ENCODE measurements around the gene TMEM109. TPM values are rescaled to one million over a fixed set of nuclear protein-coding genes. Genes with fewer than 3 reads are reported as not detected.
A peak's percentile ranks its signal among the peaks of the same experiment; 100 is the strongest.

Gene TMEM109
- total RNA-seq, 1 experiment from 2014 or later: 165 TPM

DNA sequence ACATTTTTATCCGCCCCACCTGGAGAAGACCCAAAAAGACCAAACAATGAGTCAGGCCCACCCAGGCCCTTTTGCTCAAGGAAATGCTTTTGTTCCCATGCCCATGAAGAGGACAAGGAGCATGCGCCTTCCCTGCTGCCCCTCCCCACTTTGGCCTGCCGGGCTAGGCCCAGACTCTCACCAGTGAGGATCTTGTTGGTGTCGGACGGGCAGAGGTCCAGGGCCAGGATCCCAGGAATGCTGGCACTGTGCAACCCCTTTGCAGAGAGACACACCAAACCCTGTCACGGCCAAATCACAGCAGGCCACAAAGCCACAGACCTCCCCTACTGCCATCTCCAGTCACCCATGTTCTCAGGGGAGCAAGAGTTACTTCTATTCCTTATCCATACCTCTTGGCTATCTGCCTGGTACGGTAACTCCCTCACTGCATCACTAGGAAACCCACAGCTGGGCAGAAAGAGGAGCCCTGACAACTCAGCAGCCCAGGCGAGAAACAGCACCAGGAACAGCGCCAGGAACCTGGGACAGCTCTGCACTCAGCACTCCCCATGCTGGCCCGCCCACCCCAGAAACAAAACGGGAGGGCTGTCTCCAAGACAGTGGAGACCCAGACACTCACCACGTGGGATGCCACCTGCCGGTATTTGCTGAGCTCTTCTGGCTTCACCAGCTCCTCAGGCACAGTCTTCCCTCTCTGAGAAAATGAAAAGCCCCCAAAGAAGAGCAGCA is 13.1 kb upstream of the TMEM109 start:
- no peaks in the 10 kb centered on the region for H3K27me3 ChIP-seq (ENCODE audit: low read length)
- TF ChIP-seq EZH2phosphoT487 (IDR thresholded peaks at IDR 0.05; ENCODE audit: borderline replicate concordance, low read length): no peak
- TF ChIP-seq, protein P1, sequence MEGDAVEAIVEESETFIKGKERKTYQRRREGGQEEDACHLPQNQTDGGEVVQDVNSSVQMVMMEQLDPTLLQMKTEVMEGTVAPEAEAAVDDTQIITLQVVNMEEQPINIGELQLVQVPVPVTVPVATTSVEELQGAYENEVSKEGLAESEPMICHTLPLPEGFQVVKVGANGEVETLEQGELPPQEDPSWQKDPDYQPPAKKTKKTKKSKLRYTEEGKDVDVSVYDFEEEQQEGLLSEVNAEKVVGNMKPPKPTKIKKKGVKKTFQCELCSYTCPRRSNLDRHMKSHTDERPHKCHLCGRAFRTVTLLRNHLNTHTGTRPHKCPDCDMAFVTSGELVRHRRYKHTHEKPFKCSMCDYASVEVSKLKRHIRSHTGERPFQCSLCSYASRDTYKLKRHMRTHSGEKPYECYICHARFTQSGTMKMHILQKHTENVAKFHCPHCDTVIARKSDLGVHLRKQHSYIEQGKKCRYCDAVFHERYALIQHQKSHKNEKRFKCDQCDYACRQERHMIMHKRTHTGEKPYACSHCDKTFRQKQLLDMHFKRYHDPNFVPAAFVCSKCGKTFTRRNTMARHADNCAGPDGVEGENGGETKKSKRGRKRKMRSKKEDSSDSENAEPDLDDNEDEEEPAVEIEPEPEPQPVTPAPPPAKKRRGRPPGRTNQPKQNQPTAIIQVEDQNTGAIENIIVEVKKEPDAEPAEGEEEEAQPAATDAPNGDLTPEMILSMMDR (conservative IDR thresholded peaks at IDR 0.05; ENCODE audit: low read depth, low read length): no peak
- no peak for TF ChIP-seq EZH2 (IDR thresholded peaks at IDR 0.05; ENCODE audit: low read length, unreplicated experiment)
- intact Hi-C loops (cut with micrococcal nuclease): no loop called here
- BruUV-seq (replicated peaks): no TSS peak
- no peak for ATAC-seq
- H3K36me3 ChIP-seq (ENCODE audit: low read depth, low read length): peaks cover 83% of the 10 kb centered on the region
- peaks cover 38% of the 10 kb centered on the region for H3K79me2 ChIP-seq (ENCODE audit: low read length)
- peaks cover 39% of the 10 kb centered on the region for H4K20me1 ChIP-seq (ENCODE audit: low read length)
- H3K9me3 ChIP-seq (ENCODE audit: low read length): no peaks in the 10 kb centered on the region
- ChIA-PET CTCF (no interaction called here), POLR2A (ENCODE audit: unreplicated experiment) (no interaction called here)
- no peak overlapping the region for H3K4me2 ChIP-seq (ENCODE audit: low read length)
- no peak overlapping the region for H3K4me3 ChIP-seq (ENCODE audit: low read length)
- H3F3A ChIP-seq (ENCODE audit: low read length, unreplicated experiment): peaks cover 8% of the 10 kb centered on the region
- H3K4me1 ChIP-seq (ENCODE audit: insufficient read depth, low read length): peaks cover 16% of the 10 kb centered on the region
- no peak overlapping the region for H3K27ac ChIP-seq (ENCODE audit: low read length)
- no peak for DNase-seq
- H3K9me2 ChIP-seq (replicated peaks; ENCODE audit: low read length): no peaks in the 10 kb centered on the region
- no peak overlapping the region for H3K9ac ChIP-seq (ENCODE audit: low read length)
- no peak overlapping the region for H2AFZ ChIP-seq (ENCODE audit: low read length)

DNA sequence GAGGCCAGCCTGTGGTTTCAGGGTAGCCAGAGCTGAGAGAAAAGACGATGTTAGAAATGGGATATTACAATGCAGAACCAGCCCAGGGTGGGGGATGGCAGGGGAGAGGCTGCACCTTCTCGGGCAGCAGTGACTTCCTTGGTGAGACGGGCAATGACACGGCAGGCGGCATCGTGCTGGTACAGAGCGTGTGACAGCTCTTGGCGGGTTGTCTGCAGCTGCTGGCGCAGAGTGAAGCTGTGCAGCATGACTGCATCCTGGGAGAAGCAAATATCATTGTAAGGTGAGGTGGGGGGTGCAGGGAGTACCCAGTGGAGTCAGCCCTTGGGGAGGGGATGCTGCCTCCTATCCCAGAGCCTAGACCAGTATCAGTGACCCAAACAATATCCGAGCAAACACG is 11.3 kb upstream of the TMEM109 start:
- Histone ChIP-seq H3F3A (ENCODE audit: low read length, unreplicated experiment) (peaks cover 8% of the 10 kb centered on the region), H3K27ac (ENCODE audit: low read length) (no peak overlapping the region), H3K36me3 (ENCODE audit: low read depth, low read length) (peaks cover 66% of the 10 kb centered on the region), H3K4me3 (ENCODE audit: low read length) (no peak overlapping the region), H2AFZ (ENCODE audit: low read length) (no peak overlapping the region), H3K79me2 (ENCODE audit: low read length) (peaks cover 43% of the 10 kb centered on the region), H3K4me2 (ENCODE audit: low read length) (no peak overlapping the region), H3K9ac (ENCODE audit: low read length) (no peak overlapping the region), H3K9me2 (replicated peaks; ENCODE audit: low read length) (no peaks in the 10 kb centered on the region), H3K4me1 (ENCODE audit: insufficient read depth, low read length) (peaks cover 19% of the 10 kb centered on the region), H3K9me3 (ENCODE audit: low read length) (no peaks in the 10 kb centered on the region), H3K27me3 (ENCODE audit: low read length) (no peaks in the 10 kb centered on the region), H4K20me1 (ENCODE audit: low read length) (peaks cover 37% of the 10 kb centered on the region)
- TF ChIP-seq EZH2 (IDR thresholded peaks at IDR 0.05; ENCODE audit: low read length, unreplicated experiment) (no peak), EZH2phosphoT487 (IDR thresholded peaks at IDR 0.05; ENCODE audit: borderline replicate concordance, low read length) (no peak)
- TF ChIP-seq, protein P1 (conservative IDR thresholded peaks at IDR 0.05; ENCODE audit: low read depth, low read length): no peak
- ChIA-PET CTCF (no interaction called here), POLR2A (ENCODE audit: unreplicated experiment) (no interaction called here)
- DNase-seq: no peak
- BruUV-seq (replicated peaks): no TSS peak
- intact Hi-C loops (cut with micrococcal nuclease): no loop called here
- ATAC-seq: no peak

DNA sequence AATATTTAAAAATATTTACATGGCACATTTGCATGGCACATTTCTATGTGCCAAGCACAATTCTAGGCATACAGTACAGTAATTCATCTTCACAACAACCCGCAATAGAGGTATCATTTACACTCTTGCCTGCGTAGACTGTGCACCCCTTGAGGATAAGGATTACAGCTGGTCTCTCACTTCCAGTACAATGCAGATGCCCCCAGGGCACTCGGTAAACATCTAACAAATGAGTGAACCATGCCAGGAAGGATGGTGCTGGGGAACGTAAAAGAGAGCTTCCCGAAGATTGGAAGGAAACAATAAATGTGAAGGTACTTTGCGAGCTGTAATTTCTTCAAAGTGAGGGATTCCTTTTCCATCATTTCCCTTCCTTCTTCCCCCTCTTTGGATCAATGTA is 8.9 kb upstream of the TMEM109 start:
- DNase-seq (peak; percentile 50), ATAC-seq (no peak)
- ChIA-PET POLR2A (ENCODE audit: unreplicated experiment) (no interaction called here), CTCF (no interaction called here)
- H3K4me2 ChIP-seq (ENCODE audit: low read length): peak overlapping the region; percentile 96
- H4K20me1 ChIP-seq (ENCODE audit: low read length): peaks cover 32% of the 10 kb centered on the region
- no peak overlapping the region for H2AFZ ChIP-seq (ENCODE audit: low read length)
- H3K9me3 ChIP-seq (ENCODE audit: low read length): no peaks in the 10 kb centered on the region
- peak overlapping the region; percentile 96 for H3K9ac ChIP-seq (ENCODE audit: low read length)
- TF ChIP-seq EZH2phosphoT487 (IDR thresholded peaks at IDR 0.05; ENCODE audit: borderline replicate concordance, low read length) (no peak), EZH2 (IDR thresholded peaks at IDR 0.05; ENCODE audit: low read length, unreplicated experiment) (no peak)
- TF ChIP-seq, protein P1 (conservative IDR thresholded peaks at IDR 0.05; ENCODE audit: low read depth, low read length): no peak
- H3K4me1 ChIP-seq (ENCODE audit: insufficient read depth, low read length): peaks cover 19% of the 10 kb centered on the region
- H3K4me3 ChIP-seq (ENCODE audit: low read length): peak overlapping the region; percentile 85
- no TSS peak for BruUV-seq (replicated peaks)
- peaks cover 42% of the 10 kb centered on the region for H3K36me3 ChIP-seq (ENCODE audit: low read depth, low read length)
- H3F3A ChIP-seq (ENCODE audit: low read length, unreplicated experiment): peaks cover 2% of the 10 kb centered on the region
- no peaks in the 10 kb centered on the region for H3K27me3 ChIP-seq (ENCODE audit: low read length)
- H3K9me2 ChIP-seq (replicated peaks; ENCODE audit: low read length): no peaks in the 10 kb centered on the region
- H3K79me2 ChIP-seq (ENCODE audit: low read length): peaks cover 43% of the 10 kb centered on the region
- intact Hi-C loops (cut with micrococcal nuclease): no loop called here
- H3K27ac ChIP-seq (ENCODE audit: low read length): peak overlapping the region; percentile 81
